Kidney epithelial cell (primary cell): ENCODE results near the gene HSPA4. TPM values are rescaled to one million over a fixed set of nuclear protein-coding genes. Genes with fewer than 3 reads are reported as not detected.

Source experiments
- DNase-seq: peaks from one replicate; pipeline ENCODE4 v3.0.0-alpha.2; 2010; ENCODE audit warnings: low read depth
- H3K27me3 ChIP-seq: 2 replicates; pipeline ENCODE4 v1.6.0; 2011; ENCODE audit warnings: low read length; ENCODE audit not compliant: control insufficient read depth, insufficient read depth
- H3K36me3 ChIP-seq: 2 replicates; pipeline ENCODE4 v1.5.1; 2011; ENCODE audit warnings: low read length; ENCODE audit not compliant: control insufficient read depth, insufficient read depth
- H3K4me3 ChIP-seq: 2 replicates; pipeline ENCODE4 v1.5.1; 2011; ENCODE audit warnings: low read depth, mild to moderate bottlenecking, control low read depth, low read length
- CTCF ChIP-seq: IDR thresholded peaks from 2 replicates; pipeline ENCODE4 v1.5.1; 2011; ENCODE audit warnings: mild to moderate bottlenecking, moderate library complexity, low read length, control low read depth, inconsistent platforms; ENCODE audit not compliant: insufficient read depth, poor library complexity, severe bottlenecking
- total RNA-seq: library from RNA; depleted of rRNA; stranded (reverse); fragments of >200 nt; gene quantifications from 2 replicates; pipeline ENCODE4 v1.2.3, GENCODE V29; 2015

Gene HSPA4
- total RNA-seq, 1 donor from 2014 or later: 95.9 TPM

GRCh38 chr5:133140311-133140710 lies 88.5 kb downstream of the HSPA4 start:
- no peaks in the 10 kb centered on the region for H3K27me3 ChIP-seq
- H3K4me3 ChIP-seq: no peak overlapping the region
- no peaks in the 10 kb centered on the region for H3K36me3 ChIP-seq
- TF ChIP-seq CTCF: no peak
- no peak for DNase-seq

- DNase-seq: no peak
- Histone ChIP-seq H3K27me3 (no peaks in the 10 kb centered on the region), H3K4me3 (no peak overlapping the region), H3K36me3 (no peaks in the 10 kb centered on the region)
- TF ChIP-seq CTCF: no peak
Observed at GRCh38 chr5:133141746-133142145, 89.9 kb downstream of the HSPA4 start.

- Histone ChIP-seq H3K4me3 (no peak overlapping the region), H3K27me3 (no peaks in the 10 kb centered on the region), H3K36me3 (no peaks in the 10 kb centered on the region)
- no peak for TF ChIP-seq CTCF
- no peak for DNase-seq
Observed at GRCh38 chr5:133142782-133143181, 91.0 kb downstream of the HSPA4 start.

GRCh38 chr5:133144245-133144981 lies 92.6 kb downstream of the HSPA4 start:
- no peaks in the 10 kb centered on the region for H3K36me3 ChIP-seq
- no peak overlapping the region for H3K4me3 ChIP-seq
- no peaks in the 10 kb centered on the region for H3K27me3 ChIP-seq
- TF ChIP-seq CTCF: no peak
- DNase-seq: no peak

- TF ChIP-seq CTCF: no peak
- H3K4me3 ChIP-seq: no peak overlapping the region
- no peaks in the 10 kb centered on the region for H3K27me3 ChIP-seq
- DNase-seq: no peak
- H3K36me3 ChIP-seq: no peaks in the 10 kb centered on the region
Observed at GRCh38 chr5:133145436-133146170, 93.8 kb downstream of the HSPA4 start.
